Islet precursor cell (in vitro differentiated cells): ENCODE data around the gene SIGLECL1.

ENCODE experiments used
- DNase-seq: peaks from one replicate; pipeline ENCODE4 v3.0.0-alpha.2; 2018

SIGLECL1 gene

DNA sequence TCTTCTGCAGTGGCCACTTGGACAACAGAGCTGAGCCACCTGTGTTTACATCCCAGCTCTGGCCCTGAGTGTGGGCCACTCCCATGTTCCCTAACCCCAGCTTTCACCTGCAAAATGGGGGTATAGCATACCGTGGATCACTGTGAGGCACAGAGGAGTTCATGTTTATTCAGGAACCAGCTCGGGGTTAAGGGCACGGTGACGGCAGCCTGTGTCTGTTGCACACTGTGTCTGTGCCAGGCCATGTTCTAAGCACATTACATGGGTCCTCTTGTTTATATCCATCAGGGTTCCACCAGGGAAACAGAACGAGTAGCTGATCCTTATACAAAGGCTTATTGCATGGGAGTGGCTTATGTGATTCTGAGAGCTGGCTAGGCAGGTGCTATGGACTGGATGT, 46.5 kb downstream of the SIGLECL1 start:
- DNase-seq, result no peak

- DNase-seq, result peak; percentile 22
These were observed 50.4 kb downstream of the SIGLECL1 start for GRCh38 chr19:51301266-51301665.

GRCh38 chr19:51305479-51305878, 54.6 kb downstream of the SIGLECL1 start:
- no peak for DNase-seq

DNA sequence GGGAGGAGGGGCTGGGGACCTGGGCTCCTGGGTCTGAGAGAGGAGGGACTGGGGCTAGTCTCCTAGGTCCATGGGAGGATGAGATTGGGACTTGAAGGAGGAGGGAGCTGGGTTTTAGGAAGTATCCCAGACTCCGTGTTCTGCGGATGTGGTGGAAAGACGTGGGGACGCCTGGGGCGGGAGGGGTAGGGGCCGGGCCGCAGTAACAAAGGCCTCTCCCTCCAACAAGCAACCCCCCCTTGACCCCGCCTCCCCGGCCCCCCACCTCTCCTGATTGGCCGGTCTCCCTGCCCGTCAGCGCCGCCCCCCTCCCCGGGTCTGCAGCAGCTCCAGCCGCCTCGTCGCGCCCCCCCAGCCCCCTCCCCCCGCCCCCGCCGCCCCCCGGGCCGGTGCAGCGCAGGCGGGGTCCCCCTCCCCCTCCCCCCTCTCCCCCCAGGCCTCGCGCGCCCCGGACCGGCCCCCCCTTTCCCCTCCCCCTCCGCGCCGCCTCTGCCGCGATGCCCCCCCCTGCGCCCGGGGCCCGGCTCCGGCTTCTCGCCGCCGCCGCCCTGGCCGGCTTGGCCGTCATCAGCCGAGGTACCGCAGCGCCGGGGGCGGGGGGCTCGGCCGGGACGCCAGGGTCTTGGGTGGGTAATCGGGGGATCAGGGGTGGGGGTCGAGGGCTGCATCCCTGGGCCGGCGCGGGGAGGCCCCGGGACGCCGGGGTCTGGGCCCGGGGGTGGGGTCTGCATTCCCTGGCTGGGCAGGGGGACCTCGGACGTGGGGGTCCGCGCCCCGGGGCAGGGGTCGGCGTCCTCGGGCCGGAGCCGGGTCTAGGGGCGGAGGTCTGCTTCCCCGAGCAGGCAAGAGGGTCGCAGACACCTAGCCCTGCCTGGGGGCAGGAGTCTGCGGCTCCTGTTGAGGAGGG, 60.7 kb downstream of the SIGLECL1 start, which contains the start of gene IGLON5:
IGLON5 (plus strand) TSS at position 294 of the 907 bp plus-strand sequence; CDS start at position 498, 204 bp downstream.
- DNase-seq, result peak; percentile 81

DNA sequence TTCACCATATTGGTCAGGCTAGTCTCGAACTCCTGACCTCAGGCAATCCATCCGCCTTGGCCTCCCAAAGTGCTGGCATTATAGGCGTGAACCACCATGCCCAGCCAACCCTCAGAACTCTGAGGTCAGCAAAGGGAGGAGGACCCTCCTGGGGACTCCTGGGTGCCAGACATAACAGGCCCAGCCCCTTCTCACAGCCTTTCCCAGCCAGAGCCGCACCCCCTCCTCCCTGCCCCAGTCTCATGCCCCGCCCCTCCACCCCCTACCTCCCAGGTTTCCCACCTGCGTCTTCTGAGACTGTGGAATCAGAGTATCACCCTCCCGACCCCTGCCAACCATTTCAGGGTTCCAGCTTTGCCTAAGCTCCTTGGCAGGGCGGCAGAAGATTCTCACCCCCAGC, 65.8 kb downstream of the SIGLECL1 start:
- no peak for DNase-seq

DNA sequence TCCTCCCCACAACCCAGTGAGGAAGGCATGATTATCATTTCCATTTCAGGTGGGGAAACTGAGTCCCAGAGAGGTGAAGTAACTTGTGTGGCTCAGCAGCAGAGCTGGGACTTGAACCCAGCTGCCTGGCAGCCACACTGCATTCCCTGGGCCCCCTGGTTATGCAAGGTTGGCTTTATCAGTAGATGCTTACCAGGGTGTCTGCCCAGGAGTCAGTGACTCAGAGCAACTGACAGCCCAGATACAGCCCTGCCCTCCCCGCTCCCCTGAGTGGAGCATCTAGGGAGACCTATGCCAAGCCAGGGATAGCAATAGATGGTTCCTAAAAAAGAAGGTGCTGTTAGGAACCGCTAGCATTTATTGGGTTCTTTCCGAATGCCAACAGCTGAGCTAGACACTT, 66.5 kb downstream of the SIGLECL1 start:
- no peak for DNase-seq

DNA sequence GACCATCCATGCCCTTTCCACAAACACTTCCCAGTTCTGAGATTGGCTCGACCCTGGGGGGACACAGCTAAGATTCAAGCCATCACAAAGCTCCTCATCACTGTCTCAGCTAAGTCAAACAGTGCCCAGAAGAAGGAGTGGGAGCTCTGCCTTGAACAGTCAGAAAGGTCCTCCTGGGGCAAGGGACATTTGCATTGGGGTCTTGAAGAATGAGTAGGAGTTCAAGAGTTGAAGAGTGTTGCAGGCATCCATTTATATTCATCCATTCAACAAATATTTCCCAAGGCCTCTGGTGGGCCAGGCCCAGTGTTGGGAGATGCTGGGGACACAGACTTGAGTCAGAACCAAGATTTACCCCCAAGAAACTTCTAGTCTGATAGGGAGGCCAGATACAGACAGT, 67.1 kb downstream of the SIGLECL1 start:
- DNase-seq, result no peak
